Measurements from ENCODE around the gene RAI1. TPM values are rescaled to one million over a fixed set of nuclear protein-coding genes. Genes with fewer than 3 reads are reported as not detected.

Gene RAI1
- total and polyA plus RNA-seq, 10 of the 15 experiments (the other 5 are each of a cell fraction or from before 2014, with no cell fraction given), result 0.66 to 37.7 (median 6.0) TPM

GRCh38 chr17:17839791-17840707, 158.8 kb downstream of the RAI1 start:
- peak overlapping the region; percentile 71 for H3K4me3 ChIP-seq
- RAD21 ChIA-PET (ENCODE audit: unreplicated experiment), result interaction anchor here (0.9 to 7.0 kb wide), 5 partner anchors 9 to 56 kb away, joined by 3 to 105 read pairs (median 4); no protein-coding TSS in a partner anchor
- peak overlapping the region; percentile 70 for H2AFZ ChIP-seq (ENCODE audit: control insufficient read depth, low read depth, low read length)
- WGBS (ENCODE audit: insufficient coverage, insufficient replicate concordance, low lambda C conversion rate, missing lambda C conversion rate), result under 1% methylated on average over 64 of the region's 71 CpGs
- ATAC-seq (peak; percentile 82), DNase-seq (ENCODE audit: low read depth, low spot score) (no peak), FAIRE-seq (peak; percentile 87)
- SMC1A ChIA-PET (ENCODE audit: uncharacterized antibody, unreplicated experiment), result interaction anchor here (1.0 to 1.8 kb wide), 8 partner anchors 9 to 149 kb away, joined by 3 to 8 read pairs (median 4); no protein-coding TSS in a partner anchor
- no peaks in the 10 kb centered on the region for H3K27me3 ChIP-seq (replicated peaks in 1 of 2; ENCODE audit: control insufficient read depth in 2 of 2, insufficient read depth in 2 of 2, low read length in 1 of 2)
- H3K4me1 ChIP-seq (ENCODE audit: control insufficient read depth, insufficient read depth, low read length), result peaks cover 38% of the 10 kb centered on the region
- peak overlapping the region; percentile 49 for H3K9ac ChIP-seq (ENCODE audit: control insufficient read depth, insufficient read depth, low read length)
- POLR2A ChIA-PET, result interaction anchor here (1.0 to 8.0 kb wide), 9 partner anchors 9 to 150 kb away, joined by 3 to 163 read pairs (median 8); no protein-coding TSS in a partner anchor
- peak overlapping the region; percentile 64 for H3K4me2 ChIP-seq (ENCODE audit: control insufficient read depth, insufficient read depth)
- H3K9me3 ChIP-seq (replicated peaks; ENCODE audit: control insufficient read depth, insufficient read depth, low read length), result no peaks in the 10 kb centered on the region
- TSS peak; percentile 75 for BruUV-seq (replicated peaks)
- no peaks in the 10 kb centered on the region for H4K20me1 ChIP-seq (ENCODE audit: control insufficient read depth, insufficient read depth)
- intact Hi-C loops (cut with micrococcal nuclease; ENCODE audit: unreplicated experiment) (loop anchor here (2.0 to 10.0 kb wide), 3 partner anchors 21 to 855 kb away; no protein-coding TSS in a partner anchor), in situ Hi-C loops (cut with MboI) (no loop called here)
- peaks cover 11% of the 10 kb centered on the region for H3K79me2 ChIP-seq (ENCODE audit: control insufficient read depth, insufficient read depth, low read length)
- CTCF ChIA-PET, result interaction anchor here (1.0 to 2.4 kb wide), 7 partner anchors 9 to 79 kb away, joined by 3 to 9 read pairs (median 4); no protein-coding TSS in a partner anchor
- no peaks in the 10 kb centered on the region for H3K36me3 ChIP-seq (ENCODE audit: control insufficient read depth in 2 of 2, insufficient read depth in 2 of 2, low read length in 1 of 2)
- H3K27ac ChIP-seq (ENCODE audit: control insufficient read depth, insufficient read depth), result peak overlapping the region; percentile 52
- TF ChIP-seq FOXM1 (IDR thresholded peaks at IDR 0.05; ENCODE audit: low read depth, low read length) (no peak), ZNF622 (IDR thresholded peaks at IDR 0.05) (no peak), CHD4 (IDR thresholded peaks at IDR 0.05) (no peak), TCF3 (IDR thresholded peaks at IDR 0.05; ENCODE audit: borderline replicate concordance, insufficient read depth, low read depth, low read length) (0 out of 2 replicates have a peak, but pooled peaks have one; percentile 67), SKIL (IDR thresholded peaks at IDR 0.05; ENCODE audit: low read depth, poor library complexity, severe bottlenecking) (no peak), IRF4 (IDR thresholded peaks at IDR 0.05; ENCODE audit: low read depth, low read length) (no peak), MEF2B (IDR thresholded peaks at IDR 0.05; ENCODE audit: partially characterized antibody, poor library complexity, severe bottlenecking) (peak; percentile 51), E4F1 (IDR thresholded peaks at IDR 0.05; ENCODE audit: borderline replicate concordance, partially characterized antibody) (peak; percentile 84), POLR2A (IDR thresholded peaks at IDR 0.05; ENCODE audit: low read depth, low read length) (peak; percentile 92), E2F8 (IDR thresholded peaks at IDR 0.05; ENCODE audit: low read depth, partially characterized antibody) (no peak), USF2 (IDR thresholded peaks at IDR 0.05; ENCODE audit: borderline replicate concordance, low read depth, low read length) (peak; percentile 53)
